Astrocyte (in vitro differentiated cells and primary cell): Measurements from ENCODE around the gene CTBP1.

Experiments used
- CTCF ChIP-seq: IDR thresholded peaks from 2 replicates; pipeline ENCODE4 v1.5.1; 2011; ENCODE audit warnings: low read depth, mild to moderate bottlenecking, inconsistent platforms, low read length, moderate library complexity; ENCODE audit not compliant: insufficient read depth
- EZH2 ChIP-seq: IDR thresholded peaks from 2 replicates; pipeline ENCODE4 v1.6.1; 2012; ENCODE audit warnings: mild to moderate bottlenecking, low read length, inconsistent platforms; ENCODE audit not compliant: insufficient read depth

- TF ChIP-seq EZH2: no peak
- no peak for TF ChIP-seq CTCF
Observed at GRCh38 chr4:1218634-1219565, 30.0 kb downstream of the CTBP1 start.
